A673 (cell line): ENCODE measurements around the gene RHBDD3. TPM values are rescaled to one million over a fixed set of nuclear protein-coding genes. Genes with fewer than 3 reads are reported as not detected.

ENCODE experiments used
- BruUV-seq: library from RNA; stranded (reverse); fragments of 400-500 nt; replicated peaks from 2 replicates; lab custom pipeline; 2021; lab: Mats Ljungman, UMichigan
- CTCF ChIA-PET: fragments of 300-600 bp; sonication (Branson Sonifier 250); formaldehyde crosslinking; loops from one replicate; lab custom pipeline; 2022; ENCODE audit warnings: antibody characterized with exemption; lab: Charles Lee
- POLR2A ChIA-PET: fragments of 300-600 bp; sonication (Branson Sonifier 250); formaldehyde crosslinking; loops from one replicate; lab custom pipeline; 2022; ENCODE audit warnings: antibody characterized with exemption; ENCODE audit not compliant: low non-redundant PET; lab: Charles Lee
- DNase-seq: peaks from one replicate; pipeline ENCODE4 v3.0.0-alpha.2; 2015; ENCODE audit warnings: low spot score
- H3K27ac ChIP-seq: fragments of 200-600 bp; sonication (generic); 2 replicates; pipeline ENCODE4 v1.5.1; 2016; ENCODE audit warnings: mixed run types, low read depth, mild to moderate bottlenecking, mixed read lengths, antibody characterized with exemption, low read length; ENCODE audit not compliant: poor library complexity, severe bottlenecking
- H3K27me3 ChIP-seq: fragments of 200-600 bp; sonication (generic); replicated peaks from 2 replicates; pipeline ENCODE4 v1.6.1; 2017; ENCODE audit warnings: mixed run types, low read depth, mild to moderate bottlenecking, mixed read lengths, antibody characterized with exemption, low read length; ENCODE audit not compliant: insufficient read depth, poor library complexity
- H3K36me3 ChIP-seq: fragments of 200-600 bp; sonication (generic); 2 replicates; pipeline ENCODE4 v1.6.1; 2016; ENCODE audit warnings: mixed run types, mild to moderate bottlenecking, mixed read lengths, antibody characterized with exemption, low read length; ENCODE audit not compliant: insufficient read depth, poor library complexity, severe bottlenecking
- H3K4me1 ChIP-seq: fragments of 200-600 bp; sonication (generic); 2 replicates; pipeline ENCODE4 v1.6.1; 2017; ENCODE audit warnings: mixed run types, mild to moderate bottlenecking, mixed read lengths, antibody characterized with exemption, low read length; ENCODE audit not compliant: insufficient read depth, poor library complexity, severe bottlenecking
- H3K4me3 ChIP-seq: fragments of 200-600 bp; sonication (generic); 2 replicates; pipeline ENCODE4 v1.5.1; 2016; ENCODE audit warnings: low read depth, mixed run types, mild to moderate bottlenecking, mixed read lengths, low read length; ENCODE audit not compliant: poor library complexity, severe bottlenecking
- H3K9me3 ChIP-seq: fragments of 200-600 bp; sonication (generic); 2 replicates; pipeline ENCODE4 v1.6.1; 2016; ENCODE audit warnings: mixed run types, low read depth, mild to moderate bottlenecking, mixed read lengths, antibody characterized with exemption, low read length; ENCODE audit not compliant: poor library complexity, severe bottlenecking
- EZH2 ChIP-seq: fragments of 200-600 bp; sonication (generic); IDR thresholded peaks from 2 replicates; pipeline ENCODE4 v1.6.1; 2017; ENCODE audit warnings: borderline replicate concordance, low read depth, mild to moderate bottlenecking, mixed read lengths, antibody characterized with exemption, low read length; ENCODE audit not compliant: poor library complexity, severe bottlenecking
- intact Hi-C: fragments of 100-400 bp; cut with micrococcal nuclease; formaldehyde crosslinking; loops from one replicate; pipeline ENCODE4 v1.10.0; 2022; ENCODE audit not compliant: unreplicated experiment
- total RNA-seq: library from RNA; stranded (reverse); gene quantifications from 2 replicates; pipeline ENCODE4 v1.2.3, GENCODE V29; 2021
- TF ChIP-seq, protein P1 (sequence below): fragments of 300-800, 200-600 bp; sonication (generic); conservative IDR thresholded peaks from 2 replicates; pipeline ENCODE4 v1.5.1; 2017; ENCODE audit warnings: low read depth, mild to moderate bottlenecking, antibody characterized with exemption, low read length, moderate library complexity, mixed read lengths

The RHBDD3 gene
- total RNA-seq, 1 experiment from 2014 or later, result 84.0 TPM

DNA sequence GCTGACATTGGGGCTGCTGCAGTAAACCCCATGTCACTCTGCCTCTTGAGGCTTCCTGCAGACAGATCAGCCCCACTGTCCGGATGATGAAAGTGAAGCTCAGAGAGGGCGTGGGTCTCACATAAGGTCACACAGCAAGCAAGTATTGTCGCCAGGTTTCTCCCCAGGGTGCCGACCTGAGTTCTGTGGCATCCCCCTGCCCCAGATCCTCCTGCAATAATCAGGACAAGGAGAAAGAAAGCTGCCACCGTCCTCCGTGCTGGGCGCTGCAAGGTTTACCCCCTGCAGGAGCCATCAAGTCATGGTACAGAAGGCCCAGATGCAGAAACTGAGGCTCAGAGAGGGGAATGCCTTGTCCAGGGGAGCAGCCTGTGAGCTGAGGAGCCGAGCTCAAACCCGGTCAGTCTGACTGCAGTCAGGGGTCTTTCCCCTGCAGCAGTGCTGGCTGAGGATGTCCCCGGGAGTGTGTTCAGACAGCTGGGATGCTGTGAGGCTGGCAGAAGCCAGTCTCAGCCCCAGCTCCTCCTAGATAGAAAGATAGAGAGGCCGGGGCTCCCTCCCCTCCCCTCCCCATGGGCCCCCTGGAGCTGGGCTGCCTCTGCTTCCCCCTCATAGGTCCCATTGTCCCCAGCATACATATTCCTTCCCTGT, 48.9 kb downstream of the RHBDD3 start:
- no TSS peak for BruUV-seq
- no peak overlapping the region for H3K27ac ChIP-seq
- H3K4me1 ChIP-seq, result no peaks in the 10 kb centered on the region
- DNase-seq, result no peak
- H3K36me3 ChIP-seq, result no peaks in the 10 kb centered on the region
- ChIA-PET POLR2A (interaction anchor here (0.7 kb wide), 1 partner anchor 744 kb away, joined by 6 read pairs; no protein-coding TSS in a partner anchor), CTCF (no interaction called here)
- H3K27me3 ChIP-seq, result no peaks in the 10 kb centered on the region
- TF ChIP-seq, protein P1, sequence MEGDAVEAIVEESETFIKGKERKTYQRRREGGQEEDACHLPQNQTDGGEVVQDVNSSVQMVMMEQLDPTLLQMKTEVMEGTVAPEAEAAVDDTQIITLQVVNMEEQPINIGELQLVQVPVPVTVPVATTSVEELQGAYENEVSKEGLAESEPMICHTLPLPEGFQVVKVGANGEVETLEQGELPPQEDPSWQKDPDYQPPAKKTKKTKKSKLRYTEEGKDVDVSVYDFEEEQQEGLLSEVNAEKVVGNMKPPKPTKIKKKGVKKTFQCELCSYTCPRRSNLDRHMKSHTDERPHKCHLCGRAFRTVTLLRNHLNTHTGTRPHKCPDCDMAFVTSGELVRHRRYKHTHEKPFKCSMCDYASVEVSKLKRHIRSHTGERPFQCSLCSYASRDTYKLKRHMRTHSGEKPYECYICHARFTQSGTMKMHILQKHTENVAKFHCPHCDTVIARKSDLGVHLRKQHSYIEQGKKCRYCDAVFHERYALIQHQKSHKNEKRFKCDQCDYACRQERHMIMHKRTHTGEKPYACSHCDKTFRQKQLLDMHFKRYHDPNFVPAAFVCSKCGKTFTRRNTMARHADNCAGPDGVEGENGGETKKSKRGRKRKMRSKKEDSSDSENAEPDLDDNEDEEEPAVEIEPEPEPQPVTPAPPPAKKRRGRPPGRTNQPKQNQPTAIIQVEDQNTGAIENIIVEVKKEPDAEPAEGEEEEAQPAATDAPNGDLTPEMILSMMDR, result no peak
- TF ChIP-seq EZH2, result no peak
- no peak overlapping the region for H3K4me3 ChIP-seq
- intact Hi-C loops, result no loop called here
- no peaks in the 10 kb centered on the region for H3K9me3 ChIP-seq

DNA sequence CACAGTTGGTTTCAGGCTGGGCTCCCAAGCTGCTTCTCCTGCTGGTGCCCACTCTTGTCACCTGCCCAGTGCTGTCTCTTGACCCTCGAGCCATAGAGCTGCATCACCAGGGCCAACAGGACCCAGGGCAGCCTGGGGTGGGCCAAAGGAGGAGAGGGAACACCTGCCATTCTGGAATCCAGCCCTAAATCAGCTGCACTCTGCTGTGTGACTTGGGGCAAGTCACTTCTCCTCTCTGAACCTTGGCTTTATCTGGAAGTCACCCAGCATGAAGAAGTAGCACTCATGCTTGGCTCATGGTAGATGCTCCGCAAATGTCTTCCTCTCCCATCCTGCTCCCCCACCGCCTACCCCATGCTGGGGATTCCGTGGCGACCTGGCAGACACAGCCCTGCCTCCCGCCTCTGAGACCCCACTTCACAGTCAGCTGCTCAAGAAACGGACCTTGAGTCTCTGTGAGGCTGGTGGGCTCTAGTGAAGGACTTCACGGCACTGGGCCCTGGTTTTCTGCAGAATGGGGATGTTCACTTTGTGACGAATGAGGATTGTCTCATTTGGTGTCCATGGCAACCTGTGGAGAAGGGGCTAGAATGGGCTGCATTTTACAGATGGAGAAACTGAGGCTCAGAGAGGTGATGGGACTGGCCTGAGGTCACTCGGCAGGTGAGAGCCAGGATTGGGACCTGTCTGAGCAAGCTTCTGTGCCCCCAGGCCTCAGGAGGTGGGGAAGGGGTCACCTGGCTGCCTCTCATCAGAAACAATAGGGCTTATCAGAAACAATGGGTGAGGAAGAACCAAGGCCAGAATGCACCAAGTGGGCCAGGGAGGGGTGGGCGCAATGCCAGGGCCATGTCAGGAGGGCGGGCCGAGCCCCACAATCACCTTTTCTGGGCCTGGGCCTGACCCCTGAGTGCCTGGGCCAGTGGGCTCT, 49.7 kb downstream of the RHBDD3 start:
- no TSS peak for BruUV-seq
- POLR2A ChIA-PET, result no interaction called here
- intact Hi-C loops, result no loop called here
- TF ChIP-seq EZH2, result no peak
- TF ChIP-seq, protein P1, result no peak
- Histone ChIP-seq H3K4me3 (no peak overlapping the region), H3K27ac (no peak overlapping the region), H3K9me3 (no peaks in the 10 kb centered on the region), H3K36me3 (no peaks in the 10 kb centered on the region), H3K4me1 (no peaks in the 10 kb centered on the region), H3K27me3 (no peaks in the 10 kb centered on the region)
- no peak for DNase-seq
- CTCF ChIA-PET, result no interaction called here

DNA sequence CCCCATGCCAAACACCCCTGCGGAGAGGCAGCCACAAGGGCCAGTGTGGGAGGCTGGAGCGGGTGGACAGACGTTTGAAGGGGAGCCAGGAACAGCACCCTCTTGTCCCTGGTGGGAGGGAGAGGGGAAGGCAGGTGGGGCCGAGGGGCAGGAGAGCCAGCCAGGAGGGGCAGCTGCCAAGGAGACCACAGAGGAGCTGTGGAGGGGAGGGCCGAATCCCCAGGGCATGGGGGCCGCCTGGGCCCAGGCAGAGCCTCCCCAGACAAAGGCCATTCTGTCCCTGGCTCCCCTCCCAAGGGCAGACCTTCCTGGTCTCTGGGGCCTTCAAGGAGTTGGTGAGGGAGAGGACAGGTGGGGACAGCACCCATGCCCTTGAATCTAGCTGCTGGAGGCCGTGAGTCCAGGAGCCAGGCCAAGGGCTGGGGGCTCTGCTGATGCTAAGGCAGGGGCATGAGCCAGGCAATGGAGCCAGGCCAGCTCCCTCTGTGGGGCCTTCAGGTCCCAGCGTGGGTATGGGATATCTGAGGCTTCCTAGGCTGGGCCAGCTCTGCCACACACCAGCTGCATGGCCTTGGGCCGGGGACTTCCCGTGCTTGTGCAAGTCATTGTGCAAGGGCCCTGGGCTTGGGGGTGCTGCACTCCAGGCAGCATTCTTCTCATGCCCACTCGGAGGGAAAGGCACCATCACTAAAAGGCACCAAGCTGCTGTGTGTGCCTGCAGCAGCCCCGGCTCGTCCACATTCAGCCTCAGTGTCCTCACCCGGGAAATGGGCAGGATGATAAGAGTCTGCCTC, 50.7 kb downstream of the RHBDD3 start:
- TF ChIP-seq, protein P1, result no peak
- no peak for TF ChIP-seq EZH2
- Histone ChIP-seq H3K27ac (no peak overlapping the region), H3K4me3 (no peak overlapping the region), H3K9me3 (no peaks in the 10 kb centered on the region), H3K36me3 (no peaks in the 10 kb centered on the region), H3K4me1 (no peaks in the 10 kb centered on the region), H3K27me3 (no peaks in the 10 kb centered on the region)
- DNase-seq, result no peak
- POLR2A ChIA-PET, result interaction anchor here (0.5 kb wide), 1 partner anchor 58 kb away, joined by 3 read pairs; no protein-coding TSS in a partner anchor
- CTCF ChIA-PET, result no interaction called here
- no TSS peak for BruUV-seq
- intact Hi-C loops, result no loop called here
